ENCODE results near the gene AUTS2.

DNA sequence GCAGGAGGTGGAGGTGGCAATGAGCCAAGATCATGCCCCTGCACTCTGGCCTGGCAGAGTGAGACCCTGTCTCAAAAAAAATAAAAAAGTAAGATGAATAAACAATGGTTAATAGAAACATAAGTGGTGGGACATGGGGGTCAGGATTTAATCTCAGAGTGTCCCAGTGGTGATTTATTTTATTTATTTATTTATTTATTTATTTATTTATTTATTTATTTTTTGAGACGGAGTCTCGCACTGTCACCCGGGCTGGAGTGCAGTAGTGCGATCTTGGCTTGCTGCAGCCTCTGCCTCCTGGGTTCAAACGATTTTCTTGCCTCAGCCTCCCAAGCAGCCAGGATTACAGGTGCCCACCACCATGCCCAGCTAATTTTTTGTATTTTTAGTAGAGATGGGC is 1051.0 kb downstream of the AUTS2 start:
- TF ChIP-seq, protein P1, sequence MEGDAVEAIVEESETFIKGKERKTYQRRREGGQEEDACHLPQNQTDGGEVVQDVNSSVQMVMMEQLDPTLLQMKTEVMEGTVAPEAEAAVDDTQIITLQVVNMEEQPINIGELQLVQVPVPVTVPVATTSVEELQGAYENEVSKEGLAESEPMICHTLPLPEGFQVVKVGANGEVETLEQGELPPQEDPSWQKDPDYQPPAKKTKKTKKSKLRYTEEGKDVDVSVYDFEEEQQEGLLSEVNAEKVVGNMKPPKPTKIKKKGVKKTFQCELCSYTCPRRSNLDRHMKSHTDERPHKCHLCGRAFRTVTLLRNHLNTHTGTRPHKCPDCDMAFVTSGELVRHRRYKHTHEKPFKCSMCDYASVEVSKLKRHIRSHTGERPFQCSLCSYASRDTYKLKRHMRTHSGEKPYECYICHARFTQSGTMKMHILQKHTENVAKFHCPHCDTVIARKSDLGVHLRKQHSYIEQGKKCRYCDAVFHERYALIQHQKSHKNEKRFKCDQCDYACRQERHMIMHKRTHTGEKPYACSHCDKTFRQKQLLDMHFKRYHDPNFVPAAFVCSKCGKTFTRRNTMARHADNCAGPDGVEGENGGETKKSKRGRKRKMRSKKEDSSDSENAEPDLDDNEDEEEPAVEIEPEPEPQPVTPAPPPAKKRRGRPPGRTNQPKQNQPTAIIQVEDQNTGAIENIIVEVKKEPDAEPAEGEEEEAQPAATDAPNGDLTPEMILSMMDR (IDR thresholded peaks at IDR 0.05; ENCODE audit: low read length): no peak
- no peak for TF ChIP-seq EZH2 (IDR thresholded peaks at IDR 0.05; ENCODE audit: borderline replicate concordance, low read length)

Data from OCI-LY1 (cell line).